Lung (tissue), 12 donors: ENCODE results near the gene KIF26A. TPM values are rescaled to one million over a fixed set of nuclear protein-coding genes. Genes with fewer than 3 reads are reported as not detected.

ENCODE experiments used
- ATAC-seq: fragments of 200-7000 bp; cut with Tn5 transposase; one replicate; pipeline ENCODE4 v1.9.1; 2020; ENCODE audit warnings: moderate number of reproducible peaks; ENCODE audit not compliant: insufficient read depth, low FRiP score
- DNase-seq, 3 donors: peaks; one replicate each; pipeline ENCODE4 v3.0.0-alpha.2; 2013 to 2017
- H3K27ac ChIP-seq, 2 donors: one replicate each; pipeline ENCODE4 v1.5.1; 2013; ENCODE audit warnings: mild to moderate bottlenecking in 2 of 2, moderate library complexity in 2 of 2, control low read depth in 1 of 2, inconsistent platforms in 1 of 2, low read depth in 1 of 2, low read length in 1 of 2
- H3K27me3 ChIP-seq, 3 donors: one replicate each; pipeline ENCODE4 v1.5.1; 2013; ENCODE audit warnings: low read length in 2 of 3; ENCODE audit not compliant: control insufficient read depth in 3 of 3, insufficient read depth in 3 of 3
- H3K36me3 ChIP-seq, 4 donors: one replicate each; pipeline ENCODE4 v1.5.1; 2013; ENCODE audit warnings: low read length in 4 of 4, mild to moderate bottlenecking in 1 of 4, moderate library complexity in 1 of 4; ENCODE audit not compliant: control insufficient read depth in 4 of 4, insufficient read depth in 4 of 4
- H3K4me1 ChIP-seq, 5 donors: one replicate each; pipeline ENCODE4 v1.5.1; 2013; ENCODE audit warnings: low read length in 5 of 5, mild to moderate bottlenecking in 2 of 5, moderate library complexity in 1 of 5; ENCODE audit not compliant: control insufficient read depth in 5 of 5, insufficient read depth in 5 of 5
- H3K4me3 ChIP-seq: one replicate; pipeline ENCODE4 v1.5.1; 2013; ENCODE audit warnings: mild to moderate bottlenecking, control low read depth, moderate library complexity
- H3K9ac ChIP-seq, 2 donors: one replicate each; pipeline ENCODE4 v1.5.1; 2013; ENCODE audit warnings: low read length in 2 of 2, control low read depth in 1 of 2; ENCODE audit not compliant: insufficient read depth in 1 of 2
- H3K9me3 ChIP-seq, 4 donors: one replicate each; pipeline ENCODE4 v1.5.1; 2013; ENCODE audit warnings: low read length in 3 of 4, mild to moderate bottlenecking in 1 of 4, moderate library complexity in 1 of 4; ENCODE audit not compliant: control insufficient read depth in 4 of 4, insufficient read depth in 3 of 4
- CTCF ChIP-seq: IDR thresholded peaks from 2 replicates; pipeline ENCODE4 v1.5.1; 2012; ENCODE audit warnings: mild to moderate bottlenecking; ENCODE audit errors: control extremely low read depth, extremely low read depth
- WGBS, 2 donors: extraction: QIAGEN DNeasy Blood & Tissue Kit; methylation state at CpG; one replicate each; pipeline ENCODE4 v1.1.7; 2013; 5-methylcytosine and 5-hydroxymethylcytosine counted together
- polyA plus RNA-seq, 2 donors: library from polyadenylated mRNA; stranded (reverse); fragments of 200-250 nt; gene quantifications; one replicate each; pipeline ENCODE4 v1.2.1, GENCODE V29; 2013
- total RNA-seq, 2 donors: library from RNA; depleted of rRNA in 1 of 2; stranded (reverse); fragments of >200 nt in 1 of 2; gene quantifications; one replicate each; pipeline ENCODE4 v1.2.1, GENCODE V29; 2014 to 2021
- donor health status: control.
- donor health status: control.
- donor health status: Bipolar disorder and iron deficiency.
- donor health status: healthy.
- donor health status: DM: yes; HTN: yes; CAD: no.

Gene KIF26A
- total and polyA plus RNA-seq, 4 donors = 2.4 to 11.4 (median 4.5) TPM

DNA sequence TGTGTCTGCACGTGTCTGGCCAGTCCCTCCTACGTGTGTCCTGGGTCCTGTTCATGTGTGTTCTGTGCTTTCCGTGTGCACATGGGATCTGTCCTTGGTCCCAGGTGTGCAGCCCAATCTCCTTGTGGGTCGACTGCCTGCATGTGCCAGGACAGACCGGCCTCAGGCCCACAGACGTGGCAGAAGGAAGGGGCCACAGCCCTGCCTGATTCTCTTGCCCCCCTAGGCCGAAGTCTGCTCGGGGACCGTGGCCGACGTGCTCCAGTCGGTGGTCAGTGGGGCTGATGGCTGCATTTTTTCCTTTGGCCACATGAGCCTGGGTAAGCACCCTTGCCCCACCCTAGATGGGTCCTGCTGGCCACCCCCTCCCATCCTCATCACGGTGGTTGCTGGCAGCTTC lies 34.0 kb downstream of the KIF26A start:
- Histone ChIP-seq H3K4me1 (peaks cover 0 to 9% (median 0%) of the 10 kb centered on the region in 5 donors), H3K9ac (no peak overlapping the region), H3K27me3 (no peaks in the 10 kb centered on the region), H3K9me3 (no peaks in the 10 kb centered on the region), H3K27ac (no peak overlapping the region), H3K36me3 (peaks cover 0 to 7% (median 3%) of the 10 kb centered on the region in 4 donors), H3K4me3 (no peak overlapping the region)
- WGBS, 2 donors = 91 to 94% methylated on average over 13 of the region's 13 CpGs
- ATAC-seq = no peak
- TF ChIP-seq CTCF = no peak
- no peak for DNase-seq

DNA sequence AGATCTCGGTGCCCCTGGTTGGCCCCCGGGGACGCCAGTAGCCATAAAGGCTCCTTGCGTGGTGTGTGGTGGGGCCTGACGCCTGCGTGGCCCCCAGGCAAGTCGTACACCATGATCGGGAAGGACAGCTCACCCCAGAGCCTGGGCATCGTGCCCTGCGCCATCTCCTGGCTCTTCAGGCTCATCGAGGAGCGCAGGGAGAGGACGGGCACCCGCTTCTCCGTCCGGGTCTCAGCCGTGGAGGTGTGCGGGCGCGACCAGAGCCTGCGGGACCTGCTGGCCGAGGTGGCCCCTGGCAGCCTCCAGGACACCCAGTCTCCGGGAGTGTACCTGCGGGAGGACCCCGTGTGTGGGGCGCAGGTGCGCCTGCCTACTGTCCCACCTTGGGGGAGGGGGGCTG lies 34.5 kb downstream of the KIF26A start:
- peaks cover 0 to 9% (median 0%) of the 10 kb centered on the region in 5 donors for H3K4me1 ChIP-seq
- no peak overlapping the region for H3K27ac ChIP-seq
- no peak for DNase-seq
- ATAC-seq = no peak
- H3K4me3 ChIP-seq = no peak overlapping the region
- no peak for TF ChIP-seq CTCF
- peaks cover 0 to 7% (median 3%) of the 10 kb centered on the region in 4 donors for H3K36me3 ChIP-seq
- 95% methylated on average over 27 of the region's 27 CpGs for WGBS, 2 donors
- H3K27me3 ChIP-seq = no peaks in the 10 kb centered on the region
- H3K9ac ChIP-seq = no peak overlapping the region
- no peaks in the 10 kb centered on the region for H3K9me3 ChIP-seq

DNA sequence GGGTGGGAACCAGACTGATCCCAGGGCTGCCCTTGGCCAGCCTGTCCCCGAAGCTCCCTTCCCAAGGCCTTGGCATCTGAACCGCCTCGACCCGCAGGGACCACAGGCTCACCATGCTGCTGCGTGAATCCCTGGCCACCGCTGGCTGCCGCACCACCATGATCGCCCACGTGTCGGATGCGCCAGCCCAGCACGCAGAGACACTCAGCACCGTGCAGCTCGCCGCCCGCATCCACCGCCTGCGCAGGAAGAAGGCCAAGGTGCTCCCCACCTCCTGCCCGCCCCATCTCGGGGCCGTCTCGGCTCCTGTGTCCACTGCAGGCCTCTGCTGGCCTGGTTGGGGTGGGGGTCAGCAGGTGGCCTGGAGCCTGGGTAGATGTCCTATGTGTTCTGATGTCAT lies 35.7 kb downstream of the KIF26A start:
- no peak overlapping the region for H3K4me3 ChIP-seq
- WGBS, 2 donors = 96 to 97% methylated on average over 21 to 22 of the region's 22 CpGs
- H3K9me3 ChIP-seq = no peaks in the 10 kb centered on the region
- H3K36me3 ChIP-seq = peaks cover 0 to 7% (median 3%) of the 10 kb centered on the region in 4 donors
- H3K9ac ChIP-seq = no peak overlapping the region
- DNase-seq = no peak
- TF ChIP-seq CTCF = no peak
- no peak overlapping the region for H3K27ac ChIP-seq
- H3K4me1 ChIP-seq = peaks cover 0 to 9% (median 0%) of the 10 kb centered on the region in 5 donors
- no peak for ATAC-seq
- H3K27me3 ChIP-seq = no peaks in the 10 kb centered on the region

- no peak overlapping the region for H3K27ac ChIP-seq
- 96 to 98% methylated on average over 34 to 35 of the region's 35 CpGs for WGBS, 2 donors
- no peak for DNase-seq
- H3K36me3 ChIP-seq = peaks cover 0 to 7% (median 3%) of the 10 kb centered on the region in 4 donors
- no peaks in the 10 kb centered on the region for H3K27me3 ChIP-seq
- ATAC-seq = no peak
- no peaks in the 10 kb centered on the region for H3K9me3 ChIP-seq
- H3K4me3 ChIP-seq = no peak overlapping the region
- no peak overlapping the region for H3K9ac ChIP-seq
- peaks cover 0 to 9% (median 0%) of the 10 kb centered on the region in 5 donors for H3K4me1 ChIP-seq
- no peak for TF ChIP-seq CTCF
Measured at GRCh38 chr14:104175041-104175440, 36.7 kb downstream of the KIF26A start.
